Glutamatergic neuron (in vitro differentiated cells): ENCODE data around the gene DLG4. TPM values are rescaled to one million over a fixed set of nuclear protein-coding genes. Genes with fewer than 3 reads are reported as not detected.
A peak's percentile ranks its signal among the peaks of the same experiment; 100 is the strongest.

Source experiments
- DNase-seq: peaks from one replicate; pipeline ENCODE4 v3.0.0; 2022
- H3K27ac Mint-ChIP-seq: one replicate; pipeline ENCODE4 v1.8.0; 2020; ENCODE audit warnings: mild to moderate bottlenecking, mixed read lengths, inconsistent platforms; ENCODE audit not compliant: unreplicated experiment
- H3K27me3 Mint-ChIP-seq: one replicate; pipeline ENCODE4 v1.8.0; 2020; ENCODE audit warnings: mild to moderate bottlenecking, moderate library complexity, mixed read lengths, inconsistent platforms; ENCODE audit not compliant: unreplicated experiment
- H3K36me3 Mint-ChIP-seq: one replicate; pipeline ENCODE4 v1.8.0; 2020; ENCODE audit warnings: mild to moderate bottlenecking, mixed read lengths, inconsistent platforms; ENCODE audit not compliant: unreplicated experiment
- H3K4me1 Mint-ChIP-seq: one replicate; pipeline ENCODE4 v1.8.0; 2020; ENCODE audit warnings: mild to moderate bottlenecking, low read depth, mixed read lengths, inconsistent platforms; ENCODE audit not compliant: unreplicated experiment
- H3K4me3 Mint-ChIP-seq: one replicate; pipeline ENCODE4 v1.8.0; 2020; ENCODE audit warnings: mild to moderate bottlenecking, mixed read lengths, inconsistent platforms; ENCODE audit not compliant: unreplicated experiment
- H3K9me3 Mint-ChIP-seq: one replicate; pipeline ENCODE4 v1.8.0; 2020; ENCODE audit warnings: mild to moderate bottlenecking, moderate library complexity, mixed read lengths, inconsistent platforms; ENCODE audit not compliant: unreplicated experiment
- CTCF ChIP-seq: fragments of 200-600 bp; sonication (generic); IDR thresholded peaks from one replicate; pipeline ENCODE4 v1.5.0; 2021; ENCODE audit not compliant: partially characterized antibody, unreplicated experiment
- total RNA-seq: library from RNA; stranded (reverse); fragmentation: NEBNext Ultra II Directional; extraction: Animal tissue kit (Norgen Biotek cat#: 25700); gene quantifications from one replicate; pipeline ENCODE4 v1.2.1, GENCODE V29; 2021; ENCODE audit not compliant: unreplicated experiment

The DLG4 gene
- total RNA-seq, 1 donor from 2014 or later = 157 TPM

- H3K4me1 Mint-ChIP-seq = peaks cover 29% of the 10 kb centered on the region
- H3K36me3 Mint-ChIP-seq = peaks cover 15% of the 10 kb centered on the region
- H3K27me3 Mint-ChIP-seq = peaks cover 42% of the 10 kb centered on the region
- peak within 1 kb of the TSS; percentile 99 for H3K4me3 Mint-ChIP-seq
- peak within 1 kb of the TSS; percentile 100 for H3K27ac Mint-ChIP-seq
- no peak for TF ChIP-seq CTCF
- H3K9me3 Mint-ChIP-seq = peaks cover 40% of the 10 kb centered on the region
- peak; percentile 98 for DNase-seq
Observed at GRCh38 chr17:7239091-7240027, 19.7 kb upstream of the DLG4 start, which contains the start of gene PHF23. PHF23 (minus strand) TSS chr17:7239457; CDS start chr17:7239279, 178 bp downstream.

- peaks cover 27% of the 10 kb centered on the region for H3K4me1 Mint-ChIP-seq
- H3K4me3 Mint-ChIP-seq = peak overlapping the region; percentile 93
- peak overlapping the region; percentile 89 for H3K27ac Mint-ChIP-seq
- TF ChIP-seq CTCF = no peak
- H3K27me3 Mint-ChIP-seq = peaks cover 46% of the 10 kb centered on the region
- DNase-seq = no peak
- H3K9me3 Mint-ChIP-seq = peaks cover 43% of the 10 kb centered on the region
- peaks cover 15% of the 10 kb centered on the region for H3K36me3 Mint-ChIP-seq
Observed at GRCh38 chr17:7238420-7239090, 18.9 kb upstream of the DLG4 start.

GRCh38 chr17:7237761-7238419 lies 18.3 kb upstream of the DLG4 start:
- DNase-seq = peak; percentile 76
- Mint-ChIP-seq H3K27me3 (peaks cover 42% of the 10 kb centered on the region), H3K36me3 (peaks cover 15% of the 10 kb centered on the region), H3K9me3 (peaks cover 42% of the 10 kb centered on the region), H3K27ac (peak overlapping the region; percentile 79), H3K4me1 (peaks cover 25% of the 10 kb centered on the region), H3K4me3 (peak overlapping the region; percentile 87)
- no peak for TF ChIP-seq CTCF

GRCh38 chr17:7237266-7237760 lies 17.7 kb upstream of the DLG4 start:
- H3K27ac Mint-ChIP-seq = peak overlapping the region; percentile 79
- H3K36me3 Mint-ChIP-seq = peaks cover 15% of the 10 kb centered on the region
- no peak for TF ChIP-seq CTCF
- H3K4me1 Mint-ChIP-seq = peaks cover 28% of the 10 kb centered on the region
- H3K9me3 Mint-ChIP-seq = peaks cover 38% of the 10 kb centered on the region
- DNase-seq = no peak
- peaks cover 39% of the 10 kb centered on the region for H3K27me3 Mint-ChIP-seq
- peak overlapping the region; percentile 87 for H3K4me3 Mint-ChIP-seq
